Mesothelial cell of epicardium (in vitro differentiated cells): ENCODE data around the gene SLC39A3. TPM values are rescaled to one million over a fixed set of nuclear protein-coding genes. Genes with fewer than 3 reads are reported as not detected.
"Not testable (repeated sequence)": the region's sequence is repeated elsewhere in the genome, so short reads cannot be mapped to it uniquely, and the experiment has no call there.

Source experiments
- DNase-seq, 2 experiments: peaks; one replicate each; pipeline ENCODE4 v3.0.0; 2021; ENCODE audit warnings: low spot score in 2 of 2; ENCODE audit not compliant: unreplicated experiment in 2 of 2
- H3K27ac Mint-ChIP-seq: 2 replicates; pipeline ENCODE4 v1.8.0; 2021; ENCODE audit warnings: mixed read lengths
- H3K27me3 Mint-ChIP-seq: 2 replicates; pipeline ENCODE4 v1.8.0; 2021; ENCODE audit warnings: low read depth, mixed read lengths
- H3K36me3 Mint-ChIP-seq: 2 replicates; pipeline ENCODE4 v1.8.0; 2021; ENCODE audit warnings: mixed read lengths
- H3K4me1 Mint-ChIP-seq: 2 replicates; pipeline ENCODE4 v1.8.0; 2021; ENCODE audit warnings: mixed read lengths
- H3K4me3 Mint-ChIP-seq: 2 replicates; pipeline ENCODE4 v1.8.0; 2021; ENCODE audit warnings: mild to moderate bottlenecking, moderate library complexity, mixed read lengths
- H3K9me3 Mint-ChIP-seq: 2 replicates; pipeline ENCODE4 v1.8.0; 2021; ENCODE audit warnings: mixed read lengths
- CTCF ChIP-seq: fragments of 200-600 bp; sonication (generic); IDR thresholded peaks from one replicate; pipeline ENCODE4 v1.5.0; 2021; ENCODE audit warnings: antibody characterized with exemption; ENCODE audit not compliant: unreplicated experiment
- total RNA-seq: library from RNA; stranded (reverse); gene quantifications from 3 replicates; pipeline ENCODE4 v1.2.1, GENCODE V29; 2021

Gene SLC39A3
- total RNA-seq, 1 donor from 2014 or later = 28.8 TPM

- H3K4me1 Mint-ChIP-seq = peaks cover under 1% of the 10 kb centered on the region
- TF ChIP-seq CTCF = no peak
- H3K9me3 Mint-ChIP-seq = peaks cover 11% of the 10 kb centered on the region
- DNase-seq = no peak
- peaks cover 40% of the 10 kb centered on the region for H3K27me3 Mint-ChIP-seq
- H3K36me3 Mint-ChIP-seq = no peaks in the 10 kb centered on the region
- H3K27ac Mint-ChIP-seq = no peak overlapping the region
- no peak overlapping the region for H3K4me3 Mint-ChIP-seq
Observed at GRCh38 chr19:2714531-2715269, 25.1 kb downstream of the SLC39A3 start.

GRCh38 chr19:2714102-2714501 is 25.7 kb downstream of the SLC39A3 start:
- DNase-seq, H3K27ac Mint-ChIP-seq, H3K4me1 Mint-ChIP-seq, H3K36me3 Mint-ChIP-seq, H3K4me3 Mint-ChIP-seq: not testable (repeated sequence)
- Mint-ChIP-seq H3K9me3 (peaks cover 11% of the 10 kb centered on the region), H3K27me3 (peaks cover 35% of the 10 kb centered on the region)

- peaks cover 28% of the 10 kb centered on the region for H3K27me3 Mint-ChIP-seq
- peaks cover 11% of the 10 kb centered on the region for H3K9me3 Mint-ChIP-seq
- not testable (repeated sequence) for H3K36me3 Mint-ChIP-seq, H3K4me3 Mint-ChIP-seq, H3K27ac Mint-ChIP-seq, H3K4me1 Mint-ChIP-seq, DNase-seq
Observed at GRCh38 chr19:2713170-2713569, 26.6 kb downstream of the SLC39A3 start.

- Mint-ChIP-seq H3K4me1 (no peaks in the 10 kb centered on the region), H3K9me3 (peaks cover 11% of the 10 kb centered on the region), H3K4me3 (no peak overlapping the region), H3K27ac (no peak overlapping the region), H3K36me3 (no peaks in the 10 kb centered on the region), H3K27me3 (peaks cover 23% of the 10 kb centered on the region)
- no peak for DNase-seq
- TF ChIP-seq CTCF = no peak
Observed at GRCh38 chr19:2711875-2712205, 28.0 kb downstream of the SLC39A3 start.

- no peak for DNase-seq
- Mint-ChIP-seq H3K27me3 (peaks cover 21% of the 10 kb centered on the region), H3K4me3 (no peak overlapping the region), H3K27ac (no peak overlapping the region), H3K9me3 (peaks cover 11% of the 10 kb centered on the region), H3K36me3 (no peaks in the 10 kb centered on the region), H3K4me1 (no peaks in the 10 kb centered on the region)
- no peak for TF ChIP-seq CTCF
Observed at GRCh38 chr19:2711172-2711874, 28.5 kb downstream of the SLC39A3 start.

GRCh38 chr19:2706251-2706650 is 33.6 kb downstream of the SLC39A3 start:
- Mint-ChIP-seq H3K4me1 (peaks cover 7% of the 10 kb centered on the region), H3K36me3 (no peaks in the 10 kb centered on the region), H3K27me3 (peaks cover 24% of the 10 kb centered on the region), H3K27ac (no peak overlapping the region), H3K9me3 (no peaks in the 10 kb centered on the region), H3K4me3 (no peak overlapping the region)
- no peak for TF ChIP-seq CTCF
- DNase-seq = no peak
